HepG2 (cell line): Measurements from ENCODE around the gene VAC14. TPM values are rescaled to one million over a fixed set of nuclear protein-coding genes. Genes with fewer than 3 reads are reported as not detected.
A peak's percentile ranks its signal among the peaks of the same experiment; 100 is the strongest.

Experiments used
- AGO2 ChIP-seq: fragments of 200-400 bp; formaldehyde crosslinking; optimal IDR thresholded peaks from 2 replicates; pipeline ENCODE3; 2017; ENCODE audit warnings: mild to moderate bottlenecking, low read depth, low read length, moderate library complexity
- ASH2L ChIP-seq: fragments of 300-600, 200-600 bp; sonication (generic); IDR thresholded peaks from 2 replicates; pipeline ENCODE4 v1.7.0; 2017; ENCODE audit warnings: low read depth, mild to moderate bottlenecking, moderate library complexity, mixed read lengths, low read length; ENCODE audit not compliant: insufficient read length
- CENPBD1 ChIP-seq: sonication (generic); formaldehyde crosslinking; IDR thresholded peaks from 2 replicates; pipeline ENCODE4 v1.8.0; 2022; ENCODE audit warnings: missing genetic modification reagents, low read depth, mild to moderate bottlenecking, borderline replicate concordance
- ETV6 ChIP-seq: sonication (generic); formaldehyde crosslinking; conservative IDR thresholded peaks from 2 replicates; pipeline ENCODE4 v1.4.0; 2020; ENCODE audit warnings: missing genetic modification reagents
- HOMEZ ChIP-seq: IDR thresholded peaks from 2 replicates; pipeline ENCODE4 v1.6.1; 2016; ENCODE audit warnings: low read depth
- RARA ChIP-seq: IDR thresholded peaks from 2 replicates; pipeline ENCODE4 v1.6.1; 2016; ENCODE audit warnings: missing genetic modification reagents, missing compliant biosample characterization
- SIX1 ChIP-seq: sonication (generic); formaldehyde crosslinking; IDR thresholded peaks from 2 replicates; pipeline ENCODE4 v1.4.0; 2020; ENCODE audit warnings: missing genetic modification reagents, borderline replicate concordance
- SKI ChIP-seq: fragments of 450-650 bp; IDR thresholded peaks from one replicate; pipeline ENCODE4 v1.6.1; 2018; ENCODE audit warnings: mild to moderate bottlenecking; ENCODE audit not compliant: partially characterized antibody
- TBX3 ChIP-seq: fragments of 450-650 bp; IDR thresholded peaks from 2 replicates; pipeline ENCODE4 v1.6.1; 2017; ENCODE audit warnings: antibody characterized with exemption, mild to moderate bottlenecking, inconsistent platforms, borderline replicate concordance
- TSC22D2 ChIP-seq: sonication (generic); formaldehyde crosslinking; IDR thresholded peaks from 2 replicates; pipeline ENCODE4 v1.5.1; 2020; ENCODE audit warnings: missing genetic modification reagents, mild to moderate bottlenecking, borderline replicate concordance
- UBTF ChIP-seq: sonication (generic); formaldehyde crosslinking; IDR thresholded peaks from 2 replicates; pipeline ENCODE4 v1.4.0; 2020; ENCODE audit warnings: mild to moderate bottlenecking, missing genetic modification reagents
- ZBTB4 ChIP-seq: sonication (generic); formaldehyde crosslinking; IDR thresholded peaks from 2 replicates; pipeline ENCODE4 v1.4.0; 2020; ENCODE audit warnings: missing genetic modification reagents, mild to moderate bottlenecking, borderline replicate concordance
- ZFP82 ChIP-seq: sonication (generic); formaldehyde crosslinking; IDR thresholded peaks from 2 replicates; pipeline ENCODE4 v1.5.1; 2020; ENCODE audit warnings: mild to moderate bottlenecking, missing genetic modification reagents, borderline replicate concordance
- ZKSCAN5 ChIP-seq: sonication (generic); formaldehyde crosslinking; IDR thresholded peaks from 2 replicates; pipeline ENCODE4 v1.5.1; 2020; ENCODE audit warnings: mild to moderate bottlenecking, missing genetic modification reagents
- ZNF281 ChIP-seq: sonication (generic); formaldehyde crosslinking; IDR thresholded peaks from 2 replicates; pipeline ENCODE4 v1.4.0; 2020; ENCODE audit warnings: missing genetic modification reagents, borderline replicate concordance
- ZNF572 ChIP-seq: sonication (generic); formaldehyde crosslinking; IDR thresholded peaks from 2 replicates; pipeline ENCODE4 v1.5.1; 2020; ENCODE audit warnings: mild to moderate bottlenecking, missing genetic modification reagents
- ZNF788 ChIP-seq: sonication (generic); formaldehyde crosslinking; IDR thresholded peaks from 2 replicates; pipeline ENCODE4 v1.5.0; 2020; ENCODE audit warnings: mild to moderate bottlenecking, missing genetic modification reagents, borderline replicate concordance
- ZSCAN21 ChIP-seq: sonication (generic); formaldehyde crosslinking; IDR thresholded peaks from 2 replicates; pipeline ENCODE4 v1.8.0; 2022; ENCODE audit warnings: mild to moderate bottlenecking, missing genetic modification reagents, moderate library complexity, borderline replicate concordance
- polyA plus RNA-seq, 8 experiments: library from polyadenylated mRNA; depleted of rRNA in 3 of 8; stranded (reverse) in 7 of 8; unstranded in 1 of 8; fragments of >200 nt; fragmentation: Illumina TruSeq in 4 of 8; extraction: Trizol in 4 of 8; gene quantifications; 2 replicates each; pipeline versions ENCODE4 v1.2.1 to v1.2.3, GENCODE V29; 2011 to 2016; ENCODE audit warnings: low read depth in 4 of 8, missing spikeins in 1 of 8, mixed read lengths in 1 of 8; ENCODE audit not compliant: insufficient read depth in 1 of 8
- total RNA-seq, 5 experiments: library from RNA; depleted of rRNA; stranded (reverse); fragments of >200 nt; fragmentation: Illumina TruSeq; extraction: Trizol; gene quantifications; 2 replicates each; pipeline ENCODE4 v1.2.3, GENCODE V29; 2016; ENCODE audit warnings: low read depth in 1 of 5

Gene VAC14
- total and polyA plus RNA-seq, 2 of the 13 experiments (the other 11 are each of a cell fraction or from before 2014, with no cell fraction given): 23.5 to 24.6 TPM

GRCh38 chr16:70656712-70657263 lies 144.2 kb downstream of the VAC14 start (continued):
- TF ChIP-seq ZNF788 (CRISPR knock-in tag): peak; percentile 92; the same call in 1 of the 2 replicates
- peak; percentile 71 for TF ChIP-seq ZNF281 (CRISPR knock-in tag)
- no peak for TF ChIP-seq SKI
- TF ChIP-seq ETV6 (CRISPR knock-in tag): 0 out of 2 replicates have a peak, but pooled peaks have one; percentile 45
- TF ChIP-seq TSC22D2: 0 out of 2 replicates have a peak, but pooled peaks have one; percentile 16
- TF ChIP-seq ZBTB4 (CRISPR knock-in tag): peak; percentile 72; the same call in 1 of the 2 replicates
- peak; percentile 95 for TF ChIP-seq ZNF572 (CRISPR knock-in tag)
- TF ChIP-seq HOMEZ: 0 out of 2 replicates have a peak, but pooled peaks have one; percentile 27
- TF ChIP-seq ZFP82 (CRISPR knock-in tag): no peak
- TF ChIP-seq UBTF (CRISPR knock-in tag): peak; percentile 93
- no peak for TF ChIP-seq TBX3
- TF ChIP-seq ZSCAN21 (CRISPR knock-in tag): peak; percentile 90; the same call in 1 of the 2 replicates
- no peak for TF ChIP-seq ASH2L
- TF ChIP-seq CENPBD1 (CRISPR knock-in tag): no peak; the same call in 1 of the 2 replicates
- no peak for TF ChIP-seq SIX1 (CRISPR knock-in tag)
- no peak for TF ChIP-seq AGO2
- TF ChIP-seq ZKSCAN5 (CRISPR knock-in tag): peak; percentile 79; the same call in 1 of the 2 replicates
- TF ChIP-seq RARA (CRISPR knock-in tag): 0 out of 2 replicates have a peak, but pooled peaks have one; percentile 7
